ENCODE data around the gene ZNF329. TPM values are rescaled to one million over a fixed set of nuclear protein-coding genes. Genes with fewer than 3 reads are reported as not detected.

ZNF329 gene
- total RNA-seq: 5.7 and 10.5 TPM in 2 replicates

DNA sequence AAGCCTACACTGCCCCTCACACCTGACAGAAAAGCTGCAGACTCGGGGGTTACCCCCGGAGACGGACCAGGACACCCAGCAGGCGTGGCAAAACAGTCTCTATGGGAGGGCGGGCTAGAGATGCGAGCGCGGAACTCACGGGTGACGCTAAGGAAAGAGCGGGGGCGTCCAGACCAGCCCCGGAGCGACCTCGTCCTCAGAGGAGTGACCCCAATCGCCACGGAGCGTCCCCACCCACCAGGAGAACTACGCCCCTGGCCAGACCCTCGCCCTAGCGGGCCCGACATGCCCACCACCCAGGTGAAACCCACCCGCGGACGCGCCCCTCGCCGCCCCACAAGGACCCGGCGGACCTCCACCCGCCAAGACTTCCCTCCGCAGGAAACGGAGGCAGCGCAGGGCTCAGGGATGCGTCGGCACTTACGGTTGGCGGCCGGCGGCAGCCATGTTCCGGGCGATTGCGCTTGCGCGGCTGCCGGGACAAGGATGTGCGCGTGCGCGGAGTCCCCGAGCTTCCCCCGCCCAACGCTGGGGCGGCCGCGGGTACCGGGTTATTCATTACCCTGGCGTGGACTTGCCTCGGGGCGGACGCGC, at the start of gene ZNF329:
ZNF329 (minus strand) TSS at position 462 of the 594 bp plus-strand sequence. CDS start 21,286 bp downstream, outside the sequence.
- H3K36me3 ChIP-seq (ENCODE audit: control insufficient read depth, insufficient read depth, low read length): no peaks in the 10 kb centered on the region
- DNase-seq (ENCODE audit: low read depth): peak; percentile 32
- peak within 1 kb of the TSS; percentile 85 for H3K4me3 ChIP-seq (ENCODE audit: low read depth, low read length)
- TF ChIP-seq, protein P1, sequence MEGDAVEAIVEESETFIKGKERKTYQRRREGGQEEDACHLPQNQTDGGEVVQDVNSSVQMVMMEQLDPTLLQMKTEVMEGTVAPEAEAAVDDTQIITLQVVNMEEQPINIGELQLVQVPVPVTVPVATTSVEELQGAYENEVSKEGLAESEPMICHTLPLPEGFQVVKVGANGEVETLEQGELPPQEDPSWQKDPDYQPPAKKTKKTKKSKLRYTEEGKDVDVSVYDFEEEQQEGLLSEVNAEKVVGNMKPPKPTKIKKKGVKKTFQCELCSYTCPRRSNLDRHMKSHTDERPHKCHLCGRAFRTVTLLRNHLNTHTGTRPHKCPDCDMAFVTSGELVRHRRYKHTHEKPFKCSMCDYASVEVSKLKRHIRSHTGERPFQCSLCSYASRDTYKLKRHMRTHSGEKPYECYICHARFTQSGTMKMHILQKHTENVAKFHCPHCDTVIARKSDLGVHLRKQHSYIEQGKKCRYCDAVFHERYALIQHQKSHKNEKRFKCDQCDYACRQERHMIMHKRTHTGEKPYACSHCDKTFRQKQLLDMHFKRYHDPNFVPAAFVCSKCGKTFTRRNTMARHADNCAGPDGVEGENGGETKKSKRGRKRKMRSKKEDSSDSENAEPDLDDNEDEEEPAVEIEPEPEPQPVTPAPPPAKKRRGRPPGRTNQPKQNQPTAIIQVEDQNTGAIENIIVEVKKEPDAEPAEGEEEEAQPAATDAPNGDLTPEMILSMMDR (IDR thresholded peaks at IDR 0.05; ENCODE audit: insufficient read depth, low read length, poor library complexity, severe bottlenecking): no peak
- H3K27me3 ChIP-seq (ENCODE audit: control insufficient read depth, insufficient read depth, low read length): no peaks in the 10 kb centered on the region

DNA sequence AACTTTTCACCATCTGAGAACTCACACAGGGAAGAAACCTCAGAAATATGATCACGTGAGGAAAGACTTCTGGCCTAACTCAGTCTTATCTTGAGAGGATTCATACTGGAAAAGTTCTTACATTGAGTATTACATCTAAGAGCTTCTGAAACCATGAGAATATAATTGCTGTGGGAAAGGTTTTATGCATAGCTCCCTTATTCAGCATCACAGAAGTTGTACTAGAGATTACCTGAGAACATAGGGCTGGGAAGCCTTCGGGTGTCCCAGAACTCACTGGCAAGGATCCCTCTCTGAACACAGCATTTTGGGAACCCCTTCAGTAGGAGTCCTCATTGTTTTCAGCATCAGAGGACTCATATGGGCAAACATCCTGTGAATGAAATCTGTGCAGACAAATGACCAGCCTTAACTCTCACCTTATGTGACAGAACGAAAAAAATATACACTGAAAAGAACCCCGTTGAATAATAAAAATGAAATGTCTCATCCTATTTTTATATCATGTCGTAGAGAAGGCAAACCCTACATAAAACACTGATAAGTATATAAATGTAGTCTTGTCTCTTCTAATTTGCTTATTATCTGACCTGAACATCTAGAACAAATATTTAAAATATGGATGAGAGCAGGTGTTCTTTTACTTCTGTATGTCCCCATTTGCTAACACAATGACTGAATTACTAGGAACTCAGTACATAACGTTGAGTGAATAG, 46.5 kb upstream of the ZNF329 start:
- Histone ChIP-seq H3K36me3 (ENCODE audit: control insufficient read depth, insufficient read depth, low read length) (no peaks in the 10 kb centered on the region), H3K27me3 (ENCODE audit: control insufficient read depth, insufficient read depth, low read length) (no peaks in the 10 kb centered on the region), H3K4me3 (ENCODE audit: low read depth, low read length) (no peak overlapping the region)
- TF ChIP-seq, protein P1 (IDR thresholded peaks at IDR 0.05; ENCODE audit: insufficient read depth, low read length, poor library complexity, severe bottlenecking): no peak
- no peak for DNase-seq (ENCODE audit: low read depth)

- TF ChIP-seq, protein P1 (IDR thresholded peaks at IDR 0.05; ENCODE audit: insufficient read depth, low read length, poor library complexity, severe bottlenecking): no peak
- Histone ChIP-seq H3K36me3 (ENCODE audit: control insufficient read depth, insufficient read depth, low read length) (peaks cover 4% of the 10 kb centered on the region), H3K27me3 (ENCODE audit: control insufficient read depth, insufficient read depth, low read length) (no peaks in the 10 kb centered on the region), H3K4me3 (ENCODE audit: low read depth, low read length) (peak overlapping the region; percentile 77)
- no peak for DNase-seq (ENCODE audit: low read depth)
Observed at GRCh38 chr19:58183817-58184215, 33.2 kb upstream of the ZNF329 start.

GRCh38 chr19:58182989-58183816, 32.6 kb upstream of the ZNF329 start, which contains the start of gene ZNF274:
TSS of gene ZNF274 (plus strand) at chr19:58183061. CDS start at chr19:58183966, 905 bp downstream.
- H3K27me3 ChIP-seq (ENCODE audit: control insufficient read depth, insufficient read depth, low read length): no peaks in the 10 kb centered on the region
- peak; percentile 52 for DNase-seq (ENCODE audit: low read depth)
- H3K36me3 ChIP-seq (ENCODE audit: control insufficient read depth, insufficient read depth, low read length): peaks cover 4% of the 10 kb centered on the region
- TF ChIP-seq, protein P1 (IDR thresholded peaks at IDR 0.05; ENCODE audit: insufficient read depth, low read length, poor library complexity, severe bottlenecking): no peak
- peak within 1 kb of the TSS; percentile 77 for H3K4me3 ChIP-seq (ENCODE audit: low read depth, low read length)

- Histone ChIP-seq H3K4me3 (ENCODE audit: low read depth, low read length) (peak overlapping the region; percentile 77), H3K27me3 (ENCODE audit: control insufficient read depth, insufficient read depth, low read length) (no peaks in the 10 kb centered on the region), H3K36me3 (ENCODE audit: control insufficient read depth, insufficient read depth, low read length) (peaks cover 4% of the 10 kb centered on the region)
- no peak for DNase-seq (ENCODE audit: low read depth)
- TF ChIP-seq, protein P1 (IDR thresholded peaks at IDR 0.05; ENCODE audit: insufficient read depth, low read length, poor library complexity, severe bottlenecking): no peak
Observed at GRCh38 chr19:58182577-58182988, 32.0 kb upstream of the ZNF329 start.
